NCI-H2029 (cell line): Measurements from ENCODE around the gene PPDPF.

Experiments
- DNase-seq: peaks from one replicate; lab custom pipeline; 2025; lab: John Stamatoyannopoulos, UW

The PPDPF gene

GRCh38 chr20:63538204-63539091, 17.9 kb downstream of the PPDPF start:
- DNase-seq = peak; percentile 73

GRCh38 chr20:63539092-63539430, 18.5 kb downstream of the PPDPF start:
- no peak for DNase-seq

DNA sequence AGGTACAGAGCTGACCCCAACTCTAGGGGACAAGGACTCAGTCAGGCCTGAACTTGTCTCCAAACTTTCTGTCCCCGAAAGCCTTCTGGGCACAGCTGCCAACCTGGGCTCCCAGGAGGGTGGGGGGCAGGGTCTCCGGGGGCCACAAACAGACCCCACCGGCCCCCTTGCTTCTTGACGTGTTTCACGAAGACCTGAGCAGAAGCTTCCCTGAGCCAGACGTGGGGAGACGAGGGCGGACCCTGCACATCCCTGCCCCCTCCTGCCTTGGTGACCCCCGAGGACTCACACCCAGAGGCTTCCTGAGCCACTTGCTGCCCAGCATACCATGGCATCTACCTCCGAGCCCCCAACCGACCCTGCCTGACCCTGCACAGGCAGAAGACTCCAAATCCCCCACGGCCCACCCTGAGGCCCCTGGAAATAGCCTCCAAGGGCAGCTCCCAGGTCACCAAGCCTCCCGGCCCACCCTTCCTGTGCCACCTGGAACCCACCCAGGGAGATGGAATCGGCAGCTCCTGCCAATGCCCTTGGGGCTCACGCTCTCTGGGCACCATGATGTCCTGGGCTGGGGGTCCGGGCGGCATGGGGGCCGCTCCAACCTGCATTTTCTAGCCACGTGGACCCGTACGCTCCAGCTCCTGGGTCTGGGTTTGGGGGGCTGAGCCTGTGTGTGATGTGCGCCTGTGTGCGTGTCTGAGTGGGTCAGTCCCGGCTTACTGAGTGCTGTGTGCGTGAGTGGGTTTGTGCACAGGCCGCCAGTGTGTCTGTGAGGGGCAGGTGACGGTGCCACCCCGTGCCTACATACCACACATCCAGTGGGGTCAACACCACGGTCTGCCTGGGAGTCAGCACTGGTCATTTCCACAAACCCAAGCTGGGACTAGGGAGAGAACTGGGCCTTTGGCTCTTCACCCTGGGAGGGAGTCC, 19.1 kb downstream of the PPDPF start:
- DNase-seq = no peak

DNA sequence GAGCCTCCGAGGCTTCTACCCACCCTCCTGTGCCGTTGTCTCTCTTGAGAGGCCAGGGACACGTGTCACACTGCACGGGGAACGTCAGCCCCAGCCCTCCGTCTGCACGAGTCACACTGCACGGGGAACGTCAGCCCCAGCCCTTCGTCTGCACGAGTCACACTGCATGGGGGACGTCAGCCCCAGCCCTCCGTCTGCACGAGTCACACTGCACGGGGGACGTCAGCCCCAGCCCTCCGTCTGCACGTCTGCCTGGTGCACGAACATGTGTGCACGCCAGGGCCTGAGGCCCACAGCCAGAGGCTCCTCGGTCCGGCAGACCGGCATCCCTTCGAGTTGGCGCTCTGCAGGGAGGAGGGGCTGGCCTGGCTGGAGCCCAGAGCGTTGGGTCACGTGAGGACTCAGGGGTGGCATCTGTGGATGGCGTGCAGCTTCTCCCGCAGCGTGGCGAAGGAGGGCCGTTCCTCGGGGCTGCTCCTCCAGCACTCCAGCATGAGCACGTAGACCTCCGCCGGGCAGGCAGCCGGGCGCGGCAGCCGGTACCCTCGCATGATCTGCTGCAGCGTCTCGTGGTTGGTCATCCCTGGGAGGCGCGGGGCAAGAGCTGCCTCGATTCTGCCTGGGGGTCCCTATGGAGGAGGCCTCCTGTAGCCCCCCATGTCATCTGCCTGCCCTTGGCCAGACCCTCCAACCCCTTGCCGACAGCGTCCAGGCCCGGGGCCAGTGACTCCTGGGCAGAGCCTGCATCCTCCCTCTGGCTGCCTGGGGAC, 20.0 kb downstream of the PPDPF start:
- no peak for DNase-seq

- DNase-seq = no peak
These were observed 20.8 kb downstream of the PPDPF start for GRCh38 chr20:63541371-63541770.

- no peak for DNase-seq
These were observed 21.5 kb downstream of the PPDPF start for GRCh38 chr20:63542031-63542559.

GRCh38 chr20:63542696-63543095, 22.1 kb downstream of the PPDPF start:
- no peak for DNase-seq

GRCh38 chr20:63543131-63543530, 22.6 kb downstream of the PPDPF start:
- no peak for DNase-seq

DNA sequence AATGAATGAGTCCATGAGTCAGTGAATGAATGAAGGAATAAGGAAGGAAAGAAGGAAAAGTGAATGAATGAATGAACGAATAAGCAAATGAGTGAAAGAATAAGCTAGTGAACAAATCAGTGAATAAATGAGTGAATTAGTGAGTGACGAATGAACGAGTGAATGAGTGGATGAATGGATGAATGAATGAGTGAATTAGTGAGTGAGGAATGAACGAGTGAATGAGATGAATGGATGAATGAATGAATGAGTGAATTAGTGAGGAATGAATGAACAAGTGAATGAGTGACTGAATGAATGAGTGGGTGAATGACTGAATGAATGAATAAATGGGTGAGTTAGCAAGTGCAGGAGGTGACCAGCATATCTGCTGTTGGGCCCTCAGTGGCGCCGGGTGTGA, 23.2 kb downstream of the PPDPF start:
- no peak for DNase-seq

GRCh38 chr20:63544241-63544957, 23.8 kb downstream of the PPDPF start:
- no peak for DNase-seq

DNA sequence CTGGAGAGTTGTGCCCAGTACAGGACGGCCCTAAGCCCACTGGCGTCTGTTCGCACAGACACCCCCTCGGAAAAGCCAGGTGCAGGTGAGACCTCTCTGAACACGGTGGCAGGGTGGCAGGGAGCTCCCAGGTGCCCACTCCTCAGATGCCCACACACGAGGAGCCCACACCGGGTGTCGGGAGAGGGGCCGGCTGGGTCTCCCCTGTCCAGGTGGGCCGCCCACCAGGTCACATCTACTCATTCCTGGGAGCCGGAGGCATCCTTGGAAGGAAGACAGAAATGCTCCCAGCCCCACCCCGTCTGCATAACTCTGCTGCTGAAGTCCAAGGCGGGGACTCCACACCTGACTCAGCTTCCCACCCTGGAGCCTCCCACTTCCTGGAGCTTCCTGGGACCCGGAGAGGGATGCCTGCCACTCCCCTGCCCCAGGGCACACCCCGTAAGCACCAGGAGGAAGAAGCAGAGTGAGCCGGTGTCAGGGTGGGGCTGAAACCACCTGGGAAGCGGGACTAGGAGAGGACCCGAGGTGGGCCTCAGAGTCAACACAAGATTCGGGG, 24.5 kb downstream of the PPDPF start:
- no peak for DNase-seq

GRCh38 chr20:63545814-63546213, 25.2 kb downstream of the PPDPF start:
- no peak for DNase-seq

DNA sequence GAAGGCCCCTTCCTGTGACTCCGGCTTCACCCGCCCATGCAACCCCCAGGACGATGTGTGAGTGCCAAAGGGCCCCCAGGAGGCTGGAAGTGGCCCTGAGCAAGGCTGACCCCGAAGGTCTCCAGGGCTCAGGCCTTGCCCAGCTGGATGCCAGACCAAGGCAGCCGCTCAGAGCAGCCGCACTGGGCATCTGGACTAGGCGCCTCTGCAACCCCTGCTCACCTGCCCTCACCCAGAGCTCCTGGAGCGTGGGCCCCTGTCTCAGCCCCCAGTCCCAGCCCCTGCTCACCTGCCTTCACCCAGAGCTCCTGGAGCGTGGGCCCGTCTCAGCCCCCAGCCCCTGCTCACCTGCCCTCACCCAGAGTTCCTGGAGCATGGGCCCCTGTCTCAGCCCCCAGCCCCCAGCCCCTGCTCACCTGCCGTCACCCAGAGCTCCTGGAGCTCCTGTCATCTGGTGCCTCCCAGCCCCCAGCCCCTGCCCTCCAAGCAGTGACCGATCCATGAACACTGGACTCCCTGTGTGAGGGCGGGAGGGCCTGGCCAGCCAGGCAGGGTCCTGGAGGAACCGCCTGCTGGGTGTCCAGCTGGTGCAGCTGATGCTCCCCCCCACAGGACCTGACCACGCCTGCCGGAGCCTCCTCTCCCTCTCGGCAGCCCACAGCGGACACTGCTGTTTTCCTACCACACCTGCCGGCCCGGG, 25.8 kb downstream of the PPDPF start:
- DNase-seq = no peak

DNA sequence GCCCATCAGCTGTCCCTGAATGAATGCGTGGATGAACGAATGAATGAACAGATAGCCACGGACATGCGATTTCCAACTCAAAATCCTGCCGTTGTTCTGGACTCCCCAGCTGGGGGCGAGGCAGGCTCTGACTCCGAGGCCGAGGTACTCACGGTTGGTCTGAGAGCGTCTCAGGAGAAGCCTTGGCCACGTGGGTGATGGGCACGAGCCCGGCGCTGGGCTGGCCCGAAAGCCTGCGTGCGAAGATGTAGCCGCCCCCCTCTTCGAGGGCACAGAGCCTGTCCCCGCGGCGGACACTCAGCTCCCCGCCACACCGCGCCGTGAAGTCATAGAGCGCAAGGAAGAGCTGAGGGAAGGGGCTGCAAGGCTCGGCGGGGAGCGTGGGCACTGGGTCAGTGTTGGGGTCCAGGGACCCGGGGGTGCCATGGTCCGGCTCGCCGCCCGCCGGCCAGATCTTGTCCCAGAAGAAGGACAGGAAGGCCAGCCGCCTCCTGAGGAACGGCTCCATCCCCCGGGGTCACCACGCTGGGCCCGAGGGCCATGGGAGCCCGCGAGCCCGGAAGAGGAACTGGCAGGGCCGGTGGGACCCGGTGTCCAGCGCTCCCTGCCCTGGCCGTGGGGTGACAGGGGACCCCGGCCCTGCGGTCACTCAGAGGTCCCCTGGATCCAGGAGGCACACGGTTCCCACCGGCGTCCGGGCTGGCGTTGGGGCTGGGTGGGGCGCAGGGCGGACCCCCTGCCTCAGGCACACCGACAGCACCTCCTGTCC, 26.6 kb downstream of the PPDPF start:
- DNase-seq = no peak

- no peak for DNase-seq
These were observed 27.3 kb downstream of the PPDPF start, which contains the start of gene SRMS for GRCh38 chr20:63547725-63548480. TSS of gene SRMS (minus strand) at chr20:63547749. CDS start at chr20:63547463, 286 bp downstream.

- DNase-seq = no peak
These were observed 28.0 kb downstream of the PPDPF start for GRCh38 chr20:63548542-63548941.

- DNase-seq = no peak
These were observed 28.5 kb downstream of the PPDPF start for GRCh38 chr20:63549019-63549418.

DNA sequence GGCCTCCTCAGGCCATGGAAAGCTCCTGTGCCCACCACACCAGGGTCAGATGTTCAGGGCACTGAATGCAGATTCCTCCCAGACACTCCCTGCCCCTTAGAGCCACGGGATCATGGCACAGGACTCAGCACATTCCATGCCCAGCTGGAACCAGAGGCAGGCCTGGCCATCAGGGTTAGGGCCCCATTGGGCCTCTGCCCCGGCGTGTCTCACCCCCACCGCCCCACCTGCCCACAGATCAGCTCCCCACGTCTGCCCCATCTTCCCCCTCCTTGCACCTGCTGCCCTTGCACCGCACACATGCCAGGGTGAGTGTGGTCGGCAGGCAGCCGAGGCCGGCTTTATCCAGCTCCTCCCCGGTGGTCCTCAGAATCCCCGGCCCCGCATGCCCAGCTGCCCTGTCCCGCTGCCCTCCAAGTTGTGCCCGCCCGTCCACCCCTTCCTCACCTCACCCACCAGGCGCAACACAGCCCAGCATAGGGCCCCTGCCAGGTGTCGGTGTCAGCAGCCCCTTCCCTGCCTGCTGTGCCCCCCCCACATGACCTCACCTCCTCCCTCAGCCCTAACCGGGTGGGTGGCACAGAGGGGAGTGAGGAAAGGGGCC, 29.2 kb downstream of the PPDPF start:
- DNase-seq = no peak
